Posterior cingulate gyrus (tissue), 11 donors: ENCODE measurements around the gene RAPSN.

Experiments used
- DNase-seq, 10 donors: peaks; one replicate each; pipeline versions ENCODE4 v3.0.0 to v3.0.0-alpha.2; 2020 to 2021; ENCODE audit warnings: mixed read lengths in 3 of 10
- intact Hi-C: fragments of 100-400 bp; cut with DNase I; formaldehyde crosslinking; loops from one replicate; pipeline ENCODE4 v1.15.1; 2023

The RAPSN gene

DNA sequence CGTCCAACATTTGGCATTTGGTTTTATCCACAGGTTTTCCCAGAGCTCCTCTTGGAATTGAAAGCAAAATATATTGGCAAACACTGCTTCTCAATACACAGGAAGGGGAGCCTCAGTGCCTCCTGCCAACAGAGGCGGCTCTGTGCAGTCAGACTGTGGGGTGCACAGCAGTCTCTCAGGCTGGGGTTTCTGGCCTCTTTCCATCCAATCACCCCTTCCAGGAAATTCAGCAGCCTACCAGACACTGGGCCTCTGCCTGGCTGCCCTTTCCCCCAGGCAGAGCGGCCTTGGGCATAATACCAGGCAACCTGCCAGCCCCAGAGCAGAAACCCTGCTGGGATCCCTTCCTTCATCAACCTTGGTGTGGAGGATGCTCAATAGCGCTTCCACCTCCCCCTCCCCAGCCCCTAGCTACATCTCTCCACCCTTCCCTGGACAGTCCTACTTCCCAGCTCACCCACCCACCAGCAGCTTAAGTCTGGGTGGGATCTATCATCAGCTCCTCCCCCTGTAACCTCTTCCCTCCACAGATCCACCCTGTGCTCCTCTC lies 17.8 kb upstream of the RAPSN start:
- intact Hi-C loops, result no loop called here
- peak; percentile 52 to 95 (median 64) for DNase-seq

DNA sequence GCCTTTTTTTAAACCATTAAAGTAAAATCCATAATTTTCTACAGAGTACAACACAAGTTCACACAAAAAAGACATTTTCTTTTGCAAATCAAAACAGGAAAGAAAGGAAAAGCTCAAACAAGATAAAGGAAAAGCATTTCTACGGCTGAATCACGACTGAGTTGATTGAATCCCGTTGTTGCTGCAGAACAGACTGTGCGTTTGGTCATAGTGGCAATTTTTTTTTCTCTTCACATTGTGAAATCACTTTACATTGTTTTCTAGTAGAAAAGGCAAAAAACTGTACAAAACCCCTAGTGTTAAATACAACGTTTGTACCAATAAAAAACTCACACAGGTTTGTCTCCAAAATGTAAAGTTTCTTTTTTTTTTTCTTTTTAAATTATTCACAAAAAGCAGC lies 17.3 kb upstream of the RAPSN start:
- intact Hi-C loops, result no loop called here
- DNase-seq, result no peak

DNA sequence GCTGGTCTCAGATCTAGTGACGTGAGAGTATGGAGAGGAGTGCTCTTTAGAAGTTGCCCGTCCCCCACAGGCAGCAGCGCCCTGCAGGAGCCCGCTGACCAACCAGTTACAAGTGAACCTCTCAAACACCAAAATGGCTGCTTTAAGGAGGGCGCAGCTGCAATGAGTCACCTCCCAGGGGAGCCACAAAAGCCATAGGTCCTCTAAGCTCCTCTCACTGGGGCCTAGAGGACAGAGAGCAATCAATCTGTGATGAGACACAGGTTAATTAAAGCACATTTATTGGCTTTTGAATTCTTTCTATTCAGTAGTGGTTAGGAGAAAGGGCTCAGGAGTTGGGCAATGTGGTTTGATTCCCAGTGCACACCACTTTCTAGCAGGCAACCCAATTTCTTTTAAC lies 15.5 kb upstream of the RAPSN start:
- peak in 1 of 10 donors; percentile 34 for DNase-seq
- intact Hi-C loops, result no loop called here

DNA sequence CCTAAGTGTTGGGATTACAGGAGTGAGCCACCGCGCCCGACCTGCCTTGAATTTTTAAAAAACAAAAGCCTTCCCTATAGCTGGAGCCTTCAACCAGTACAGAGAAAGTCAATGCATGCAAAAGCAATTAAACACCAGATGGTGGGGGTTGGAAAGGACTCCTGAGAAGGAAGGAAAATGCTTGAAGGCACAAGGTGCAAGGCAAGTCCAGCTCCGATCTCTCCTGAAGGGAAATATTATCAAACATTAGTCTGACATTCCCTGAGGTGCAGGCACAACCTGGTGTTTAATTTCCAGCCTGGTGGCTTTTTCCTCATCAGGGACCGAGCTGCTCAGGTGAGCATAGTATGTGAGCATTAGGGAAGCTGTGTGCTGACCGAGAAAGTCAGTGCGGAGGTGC lies 12.9 kb upstream of the RAPSN start:
- DNase-seq, result no peak

DNA sequence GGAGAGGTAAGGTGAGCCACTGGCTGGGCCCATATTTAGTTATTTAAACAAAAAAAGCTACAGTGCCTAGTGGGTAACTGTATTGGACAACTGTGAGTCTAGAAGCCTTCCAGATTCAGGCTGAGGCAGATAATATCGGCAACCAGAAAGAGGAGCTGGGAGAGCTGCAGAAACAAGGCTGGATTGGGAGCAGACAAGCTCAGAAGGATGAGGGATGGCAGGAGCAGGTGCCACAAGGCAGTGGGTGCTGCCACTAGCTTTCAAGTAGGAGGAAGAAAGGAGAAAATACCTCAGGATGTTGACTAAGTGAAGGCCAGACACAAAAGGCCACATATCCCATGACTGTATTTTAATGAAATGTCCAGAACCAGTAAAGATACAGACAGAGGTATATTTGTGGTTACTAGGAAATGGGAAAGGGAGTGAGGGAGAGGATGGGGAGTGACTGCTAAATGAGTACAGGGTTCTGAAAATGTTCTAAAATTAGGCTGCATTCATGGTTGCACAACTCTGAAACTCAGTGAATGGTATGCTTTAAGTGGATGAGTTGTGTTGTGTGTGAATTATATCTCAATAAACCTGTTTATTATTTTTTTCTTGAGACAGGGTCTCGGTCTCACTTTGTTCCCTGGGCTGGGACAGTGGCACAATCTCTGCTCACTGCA lies 11.8 kb upstream of the RAPSN start:
- no peak for DNase-seq
- intact Hi-C loops, result no loop called here

More for the DNA sequence above, 12.9 kb upstream of the RAPSN start:
- intact Hi-C loops, result no loop called here

DNA sequence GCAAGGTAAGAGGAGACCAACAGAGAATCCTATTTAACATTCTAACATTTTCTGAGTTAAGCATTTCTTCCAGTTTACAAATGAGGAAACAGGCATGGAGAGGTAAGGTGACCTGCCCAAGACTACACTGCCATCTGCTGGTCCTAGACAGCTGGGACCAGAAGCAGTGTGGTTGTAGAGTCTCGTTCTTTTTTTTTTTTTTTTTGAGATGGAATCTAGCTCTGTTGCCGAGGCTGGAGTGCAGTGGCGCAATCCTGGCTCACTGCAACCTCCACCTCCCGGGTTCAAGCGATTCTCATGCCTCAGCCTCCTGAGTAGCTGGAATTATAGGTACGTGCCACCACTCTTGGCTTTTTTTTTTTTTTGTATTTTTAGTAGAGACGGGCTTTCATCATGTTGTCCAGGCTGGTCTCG lies 5.3 kb upstream of the RAPSN start:
- intact Hi-C loops, result loop anchor here (5.0 kb wide), 1 partner anchor 82 kb away; no protein-coding TSS in a partner anchor
- peak in 9 of 10 donors; percentile 32 to 92 (median 63) for DNase-seq

DNA sequence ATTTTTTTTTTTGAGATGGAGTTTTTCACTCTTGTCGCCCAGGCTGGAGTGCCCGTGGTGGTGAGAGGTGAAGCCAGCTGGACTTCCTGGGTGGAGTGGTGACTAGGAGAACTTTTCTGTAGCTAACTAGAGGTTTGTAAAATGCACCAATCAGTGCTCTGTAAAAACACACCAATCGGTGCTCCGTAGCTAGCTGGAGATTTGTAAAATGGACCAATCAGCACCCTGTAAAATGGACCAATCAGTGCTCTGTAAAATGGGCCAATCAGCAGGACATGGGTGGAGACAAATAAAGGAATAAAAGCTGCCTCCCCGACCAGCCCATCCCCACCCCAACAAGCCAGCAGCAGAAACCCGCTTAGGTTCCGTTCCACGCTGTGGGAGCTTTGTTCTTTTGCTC lies 4.4 kb upstream of the RAPSN start:
- intact Hi-C loops, result loop anchor here (5.0 kb wide), 1 partner anchor 81 kb away; no protein-coding TSS in a partner anchor
- DNase-seq, result no peak

DNA sequence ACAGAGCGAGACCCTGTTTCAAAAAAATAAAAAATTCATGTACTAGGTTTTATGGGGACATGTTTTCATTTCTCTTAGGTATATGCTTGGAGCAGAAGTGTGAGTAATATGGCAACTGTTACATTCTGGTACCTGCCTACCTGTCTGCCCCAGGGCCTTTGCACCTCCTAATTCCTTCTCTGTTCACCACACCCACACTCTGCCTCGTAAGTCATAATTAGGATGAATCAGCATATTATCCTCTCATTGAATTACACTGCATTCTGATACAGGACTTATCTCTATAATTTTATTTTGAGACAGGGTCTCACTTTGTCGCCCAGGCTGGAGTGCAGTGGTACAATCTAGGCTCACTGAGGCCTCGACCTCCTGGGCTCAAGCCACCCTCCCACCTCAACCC lies 3.1 kb upstream of the RAPSN start:
- intact Hi-C loops, result loop anchor here (5.0 kb wide), 1 partner anchor 80 kb away; no protein-coding TSS in a partner anchor
- DNase-seq, result peak in 1 of 10 donors; percentile 19

DNA sequence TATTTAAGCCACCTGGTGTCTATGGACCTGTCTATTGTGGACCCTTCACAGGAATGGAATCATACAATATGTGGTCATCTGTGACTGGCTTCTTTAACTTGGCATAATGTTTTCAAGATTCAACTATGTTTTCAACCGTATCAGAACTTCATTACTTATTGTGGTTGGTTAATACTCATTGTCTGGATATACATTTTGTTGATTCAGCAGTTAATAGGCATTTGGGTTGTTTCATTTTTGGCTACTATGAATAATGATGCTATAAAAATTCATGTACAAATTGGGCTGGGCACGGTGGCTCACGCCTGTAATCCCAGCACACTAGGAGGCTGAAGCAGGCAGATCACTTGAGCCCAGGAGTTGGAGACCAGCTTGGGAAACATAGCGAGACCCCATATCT lies 2.5 kb upstream of the RAPSN start:
- intact Hi-C loops, result loop anchor here (5.0 kb wide), 1 partner anchor 79 kb away; no protein-coding TSS in a partner anchor
- DNase-seq, result no peak

DNA sequence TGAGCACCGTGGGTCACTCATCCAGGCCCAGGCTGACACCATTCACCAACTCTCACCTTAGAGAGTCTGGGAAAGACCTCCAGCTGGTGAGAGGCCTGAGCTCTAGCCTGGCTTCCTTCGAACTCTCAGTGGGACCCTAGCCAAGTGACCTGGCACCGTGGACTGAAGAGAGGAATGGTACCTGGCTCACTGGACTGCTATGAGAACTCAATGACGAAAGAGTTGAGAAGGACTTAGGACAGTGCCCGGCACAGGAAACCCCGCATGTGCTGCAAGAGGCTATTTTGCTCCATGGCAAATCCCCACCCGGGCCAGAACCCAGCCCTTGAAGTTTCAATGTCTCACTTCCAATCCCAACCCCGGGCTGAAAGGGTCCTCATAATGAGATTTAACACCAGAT lies 605 bp upstream of the RAPSN start:
- DNase-seq, result peak in 1 of 10 donors; percentile 8
- intact Hi-C loops, result no loop called here

DNA sequence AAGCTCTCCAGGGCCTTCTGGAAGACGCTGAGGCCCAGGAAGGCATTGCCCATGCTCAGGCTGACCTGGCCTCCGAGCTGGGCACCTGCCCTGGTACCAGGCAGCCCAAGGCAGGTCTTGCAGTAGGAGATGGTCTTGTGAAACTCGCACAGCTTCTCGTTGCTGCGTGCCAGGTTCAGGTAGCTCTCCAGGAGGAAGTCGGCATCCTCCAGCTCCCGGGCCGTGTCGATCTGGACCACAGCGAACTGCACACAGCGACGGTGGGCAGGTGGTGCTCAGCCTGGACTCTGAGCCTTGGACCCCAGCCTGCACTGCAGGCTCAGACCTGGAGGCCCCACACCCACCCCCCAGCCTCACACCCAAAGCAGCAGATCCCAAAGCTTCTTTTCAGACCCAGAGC lies 1.0 kb downstream of the RAPSN start:
- intact Hi-C loops, result no loop called here
- DNase-seq, result peak in 1 of 10 donors; percentile 66

DNA sequence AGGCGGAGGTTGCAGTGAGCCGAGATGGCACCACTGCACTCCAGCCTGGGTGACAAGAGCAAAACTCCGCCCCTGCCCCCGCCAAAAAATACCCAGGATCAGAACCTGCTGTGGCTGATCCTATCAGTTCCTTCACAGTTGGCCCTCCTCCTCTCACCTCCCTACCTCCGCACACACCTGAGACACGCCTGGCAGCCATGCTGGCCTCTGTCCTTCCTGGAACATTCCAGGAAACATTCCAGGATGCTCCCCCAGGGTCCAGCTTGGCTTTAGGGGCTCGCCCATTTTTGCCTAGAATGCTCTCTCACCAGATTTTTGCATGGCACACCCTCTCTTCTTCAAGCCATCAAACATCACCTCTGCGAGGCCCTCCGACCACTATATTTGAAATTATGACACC lies 2.1 kb downstream of the RAPSN start:
- peak in 1 of 10 donors; percentile 44 for DNase-seq

DNA sequence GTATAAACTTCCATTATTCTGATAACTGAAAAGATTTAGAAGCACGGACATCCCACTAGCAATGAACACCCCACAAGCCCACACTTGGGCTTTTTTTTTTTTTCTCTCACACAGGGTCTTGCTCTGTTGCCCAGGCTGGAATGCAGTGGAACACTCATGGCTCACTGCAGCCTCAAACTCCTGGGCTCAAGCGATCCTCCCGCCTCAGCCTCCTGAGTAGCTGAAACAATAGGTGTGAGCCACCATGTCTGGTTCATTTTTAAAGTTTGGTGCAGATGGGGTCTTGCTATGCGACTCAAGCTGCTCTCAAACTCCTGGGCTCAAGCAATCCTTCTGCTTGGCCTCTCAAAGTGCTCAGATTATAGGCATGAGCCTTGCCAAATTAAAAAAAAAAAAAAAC lies 3.1 kb downstream of the RAPSN start:
- no peak for DNase-seq
- intact Hi-C loops, result no loop called here

More for the DNA sequence above, 2.1 kb downstream of the RAPSN start:
- intact Hi-C loops, result no loop called here

DNA sequence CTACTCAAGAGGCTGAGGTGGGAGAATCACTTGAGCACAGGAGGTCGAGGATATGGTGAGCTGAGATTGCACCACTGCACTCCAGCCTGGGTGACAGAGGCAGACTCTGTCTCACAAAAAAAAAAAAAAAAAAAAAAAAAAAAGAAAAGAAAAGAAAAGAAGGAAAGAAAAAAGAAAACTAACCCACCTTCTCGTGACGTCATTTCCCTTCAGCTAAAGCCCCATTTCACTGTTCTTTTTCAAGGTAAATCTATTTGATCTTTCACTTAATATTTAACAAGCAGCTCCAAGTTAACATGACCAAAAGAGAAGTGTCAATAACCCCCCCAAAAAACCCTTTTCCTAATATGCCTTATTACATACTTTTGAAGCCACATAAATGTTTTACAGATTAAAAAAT lies 5.1 kb downstream of the RAPSN start:
- DNase-seq, result peak in 1 of 10 donors; percentile 26
- intact Hi-C loops, result no loop called here

DNA sequence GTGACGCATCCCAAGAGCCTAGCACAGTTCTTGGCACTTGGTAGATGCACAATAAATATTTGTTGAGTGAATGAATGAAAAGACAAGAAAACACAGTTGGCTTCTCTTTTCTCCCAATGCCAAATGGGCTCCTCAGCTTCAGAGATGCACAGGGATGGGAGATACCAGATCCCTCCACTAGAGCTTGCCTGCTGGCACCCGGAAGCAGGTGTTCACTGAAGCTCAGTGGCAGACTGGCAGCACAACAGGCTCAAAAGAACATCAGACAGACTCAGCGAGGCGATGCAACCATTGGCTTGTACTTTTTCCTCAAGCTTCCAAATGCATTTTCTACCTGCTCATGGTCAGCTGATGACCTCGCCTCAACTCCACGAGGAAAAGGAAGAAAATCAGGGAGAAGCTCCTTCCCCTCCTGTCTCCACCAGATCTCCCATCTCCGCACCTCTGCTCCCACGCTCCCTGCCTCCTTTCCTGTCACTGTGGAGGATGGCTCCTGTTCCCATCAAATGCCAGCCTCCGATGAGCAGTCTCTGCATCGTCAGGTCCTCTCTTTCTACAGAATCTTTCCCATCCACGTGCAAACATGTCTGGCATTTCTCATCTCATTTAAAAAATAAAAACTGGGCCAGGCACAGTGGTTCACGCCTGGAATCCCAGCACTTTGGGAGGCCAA lies 5.8 kb downstream of the RAPSN start:
- intact Hi-C loops, result no loop called here
- DNase-seq, result peak in 8 of 10 donors; percentile 28 to 94 (median 71)

DNA sequence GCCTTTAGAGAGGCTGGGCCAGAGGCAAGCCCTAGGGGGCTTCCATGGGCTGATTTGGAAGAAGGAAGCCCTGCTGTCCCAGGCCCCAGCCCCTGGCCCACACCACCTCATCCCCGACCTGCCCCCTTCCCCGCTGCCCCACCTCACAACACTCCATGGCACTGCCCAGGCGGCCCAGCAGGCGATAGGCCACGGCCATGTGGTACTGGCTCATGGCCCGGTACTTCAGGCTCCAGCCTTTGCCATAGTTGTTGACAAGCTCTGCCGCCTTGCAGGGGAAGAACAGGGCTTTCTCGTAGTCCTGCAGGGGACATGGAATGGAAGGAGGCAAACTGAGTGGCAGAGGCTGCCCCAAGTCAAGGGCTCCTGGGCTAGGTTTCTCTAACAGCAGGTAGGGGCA lies 6.4 kb downstream of the RAPSN start:
- intact Hi-C loops, result no loop called here
- DNase-seq, result peak in 9 of 10 donors; percentile 29 to 92 (median 57)

DNA sequence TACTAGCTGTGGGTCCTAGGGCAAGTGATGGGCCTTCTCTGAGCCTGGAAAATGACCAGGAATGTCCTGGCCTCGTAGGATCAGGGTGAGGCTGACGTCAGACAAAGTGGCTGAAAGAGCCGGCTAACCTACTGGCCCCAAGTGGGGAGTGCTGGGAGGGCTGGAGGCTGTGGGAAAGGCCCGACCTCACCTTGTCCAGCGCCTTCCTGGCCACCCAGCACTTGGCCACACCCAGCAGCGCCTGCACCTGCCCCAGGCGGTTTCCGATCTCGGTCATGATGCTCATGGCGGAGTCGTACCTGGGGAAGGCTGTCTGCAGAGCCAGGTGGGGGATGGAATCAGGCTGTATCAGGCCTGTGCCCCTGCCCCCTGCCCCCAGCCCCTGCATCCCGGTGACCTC lies 7.5 kb downstream of the RAPSN start:
- intact Hi-C loops, result no loop called here
- no peak for DNase-seq

DNA sequence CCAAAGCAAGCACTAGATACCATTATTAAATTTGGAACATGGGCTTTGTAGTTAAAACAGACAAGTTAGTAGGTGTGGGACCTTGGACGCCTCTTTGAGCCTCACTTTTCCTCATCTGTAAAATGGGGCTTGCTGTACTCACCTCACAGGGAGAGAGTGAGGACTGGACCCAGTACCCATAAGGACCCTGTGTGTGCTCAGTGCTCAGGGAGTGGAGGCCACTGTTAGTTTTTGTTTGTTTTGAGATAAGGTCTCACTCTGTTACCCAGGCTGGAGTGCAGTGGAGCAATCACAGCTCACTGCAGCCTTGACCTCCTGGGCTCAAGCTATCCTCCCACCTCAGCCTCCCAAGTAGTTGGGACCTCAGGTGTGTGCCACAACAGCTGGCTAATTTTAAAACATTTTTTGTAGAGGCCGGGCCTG lies 8.9 kb downstream of the RAPSN start:
- no peak for DNase-seq
- intact Hi-C loops, result no loop called here

DNA sequence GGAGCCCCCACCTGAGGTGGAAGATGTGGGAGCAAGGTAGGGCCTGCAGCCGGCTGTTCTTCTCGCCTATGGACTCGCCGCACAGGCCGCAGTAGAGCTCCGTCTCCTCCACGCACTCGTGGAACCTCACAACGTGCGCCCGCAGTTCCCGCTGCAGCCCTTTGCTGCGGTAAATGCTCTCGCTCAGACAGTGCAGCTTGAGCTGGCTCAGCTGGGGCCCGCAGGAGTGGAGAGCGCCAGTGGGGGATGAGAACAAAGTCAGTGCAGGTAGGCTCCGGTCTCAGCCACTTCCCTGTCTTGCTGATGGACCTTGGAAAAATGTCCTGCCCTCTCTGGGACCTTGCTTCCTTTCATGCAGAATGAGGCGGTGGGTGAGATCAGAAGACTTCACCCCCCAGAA lies 10.2 kb downstream of the RAPSN start:
- DNase-seq, result no peak

DNA sequence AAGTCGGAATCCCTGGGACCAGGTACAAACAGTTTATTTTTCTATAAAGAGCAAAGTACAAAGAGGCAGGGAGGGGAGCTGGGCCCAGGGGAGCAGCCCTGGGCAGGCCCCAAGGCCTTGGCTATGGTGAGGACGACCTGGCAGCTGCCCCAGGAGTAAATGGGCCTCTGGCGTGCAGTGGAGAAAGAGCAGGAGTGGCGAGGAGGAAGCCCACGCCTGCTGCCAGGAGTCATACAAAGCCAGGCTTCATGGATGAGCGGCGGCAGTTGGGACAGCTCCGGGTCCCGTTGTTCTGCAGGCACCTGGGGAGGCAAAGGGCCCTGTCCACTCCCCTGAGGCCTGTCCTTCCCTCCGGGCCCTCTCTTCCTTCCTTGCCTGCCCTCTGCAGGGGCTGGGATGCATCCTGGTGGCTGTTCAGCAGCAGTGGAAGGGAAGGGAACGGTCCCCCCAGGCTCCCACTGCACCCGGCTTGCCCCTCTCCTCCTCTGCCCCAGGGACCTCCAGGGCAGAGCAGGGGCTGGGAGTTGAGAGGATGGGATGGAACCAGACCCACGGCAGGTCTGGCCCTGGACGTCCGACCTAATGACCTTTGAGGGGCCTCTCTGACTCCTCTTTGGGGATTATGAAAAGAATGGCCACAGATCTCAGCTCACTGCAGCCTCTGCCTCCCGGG lies 11.1 kb downstream of the RAPSN start:
- intact Hi-C loops, result no loop called here
- no peak for DNase-seq

More for the DNA sequence above, 10.2 kb downstream of the RAPSN start:
- intact Hi-C loops, result no loop called here

DNA sequence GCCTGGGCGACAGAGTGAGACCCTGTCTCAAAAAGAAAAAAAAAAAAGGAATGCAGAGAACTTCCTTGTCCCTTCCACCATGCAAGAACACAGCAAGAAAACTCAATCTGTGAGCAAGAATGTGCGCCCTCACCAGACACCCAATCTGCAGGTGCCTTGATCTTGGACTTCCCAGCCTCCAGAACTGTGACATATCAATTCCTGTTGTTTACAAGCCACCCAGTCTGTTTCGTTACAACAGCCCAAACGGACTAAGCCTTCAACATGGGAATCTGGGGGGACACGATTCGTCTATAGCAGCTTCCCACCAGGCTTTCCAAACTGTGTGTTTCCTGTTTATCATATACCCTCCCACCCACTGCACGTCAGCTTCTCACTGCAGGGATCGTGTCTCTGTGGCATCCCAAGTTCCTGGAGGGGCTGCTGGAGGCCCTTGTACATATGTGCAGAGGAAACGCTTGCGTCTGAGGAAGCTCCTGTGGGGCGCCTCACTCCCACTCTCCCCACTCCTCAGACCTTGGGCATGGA lies 11.7 kb downstream of the RAPSN start:
- no peak for DNase-seq
- intact Hi-C loops, result no loop called here
